A549 (cell line): Measurements from ENCODE around the gene OPRL1. TPM values are rescaled to one million over a fixed set of nuclear protein-coding genes. Genes with fewer than 3 reads are reported as not detected.

Source experiments
- ATAC-seq, 2 experiments: fragments of 200-7000 bp in 1 of 2; fragments of >200 bp in 1 of 2; cut with Nextera tagmentation in 1 of 2; cut with Tn5 transposase in 1 of 2; 3 replicates each; pipeline versions ENCODE4 v1.8.0 to v1.9.1; 2018 to 2020; ENCODE audit warnings: mild to moderate bottlenecking in 1 of 2, moderate library complexity in 1 of 2
- CTCF ChIA-PET: fragments of 300-600 bp; sonication (Branson Sonifier 250); formaldehyde crosslinking; extraction: SDS; loops from one replicate; lab custom pipeline; 2021; ENCODE audit warnings: antibody characterized with exemption, inconsistent platforms; lab: Yijun Ruan, JAX
- POLR2A ChIA-PET: fragments of 350-600 bp; formaldehyde crosslinking; extraction: SDS; loops from one replicate; lab custom pipeline; 2021; ENCODE audit warnings: antibody characterized with exemption, inconsistent platforms; lab: Yijun Ruan, JAX
- DNase-seq, 2 experiments: peaks; one replicate each; pipeline versions ENCODE4 v3.0.0 to v3.0.0-alpha.2; 2011 to 2016; ENCODE audit warnings: low read depth in 1 of 2, low spot score in 1 of 2
- FAIRE-seq: peaks from 2 replicates; lab custom pipeline; 2011; peaks lifted over from hg19 to GRCh38; lab: Jason Lieb, UNC
- H3K27ac ChIP-seq, 2 experiments: fragments of >200 bp; sonication (Bioruptor Twin); formaldehyde crosslinking; 3 replicates each; pipeline ENCODE4 v1.5.1; 2016 to 2017
- H3K4me1 ChIP-seq: fragments of >200 bp; sonication (Bioruptor Twin); formaldehyde crosslinking; 3 replicates; pipeline ENCODE4 v1.6.1; 2016
- H3K4me2 ChIP-seq: fragments of >200 bp; sonication (Bioruptor Twin); formaldehyde crosslinking; 3 replicates; pipeline ENCODE4 v1.6.1; 2016
- H3K4me3 ChIP-seq: fragments of >200 bp; sonication (Bioruptor Twin); formaldehyde crosslinking; 3 replicates; pipeline ENCODE4 v1.5.1; 2016
- H3K9me3 ChIP-seq: fragments of >200 bp; sonication (Bioruptor Twin); formaldehyde crosslinking; 3 replicates; pipeline ENCODE4 v1.6.1; 2016
- BHLHE40 ChIP-seq: IDR thresholded peaks from 2 replicates; pipeline ENCODE4 v1.6.1; 2012; ENCODE audit warnings: low read depth, low read length, inconsistent platforms
- CBX2 ChIP-seq: fragments of 200-600 bp; sonication (generic); IDR thresholded peaks from 2 replicates; pipeline ENCODE4 v1.6.1; 2016; ENCODE audit warnings: low read depth, mild to moderate bottlenecking, borderline replicate concordance
- CEBPB ChIP-seq, 2 experiments: fragments of >200 bp in 1 of 2; sonication (Bioruptor Twin) in 1 of 2; formaldehyde crosslinking in 1 of 2; IDR thresholded peaks; 2 replicates each; pipeline ENCODE4 v1.6.1; 2012 to 2016
- EHMT2 ChIP-seq: fragments of 200-600 bp; sonication (generic); IDR thresholded peaks from 2 replicates; pipeline ENCODE4 v1.6.1; 2016; ENCODE audit warnings: antibody characterized with exemption, low read depth, mild to moderate bottlenecking, moderate library complexity
- EP300 ChIP-seq, 2 experiments: fragments of >200 bp; sonication (Bioruptor Twin); formaldehyde crosslinking; IDR thresholded peaks; 2 replicates in 1 of 2; 3 replicates in 1 of 2; pipeline ENCODE4 v1.6.1; 2016 to 2017
- FOXS1 ChIP-seq: fragments of 250-450 bp; sonication (Bioruptor Pico); IDR thresholded peaks from 2 replicates; pipeline ENCODE4 v1.5.0; 2020; ENCODE audit warnings: mild to moderate bottlenecking, moderate library complexity
- HDAC2 ChIP-seq: fragments of 200-600 bp; sonication (generic); IDR thresholded peaks from 2 replicates; pipeline ENCODE4 v1.6.1; 2016
- HOXB13 ChIP-seq: fragments of 250-450 bp; sonication (Bioruptor Pico); IDR thresholded peaks from 2 replicates; pipeline ENCODE4 v1.5.0; 2020; ENCODE audit warnings: low read depth, mild to moderate bottlenecking, moderate library complexity
- MYC ChIP-seq: IDR thresholded peaks from 2 replicates; pipeline ENCODE4 v1.6.1; 2012; ENCODE audit warnings: mild to moderate bottlenecking, inconsistent platforms, low read length, improper control_type of control experiment, borderline replicate concordance
- NFE2L2 ChIP-seq: fragments of 150-350 bp; conservative IDR thresholded peaks from 2 replicates; pipeline ENCODE4 v1.6.1; 2014; ENCODE audit warnings: low read length
- NR3C1 ChIP-seq: fragments of >200 bp; sonication (Bioruptor Twin); formaldehyde crosslinking; IDR thresholded peaks from 3 replicates; pipeline ENCODE4 v1.6.1; 2017
- PHF8 ChIP-seq: fragments of 200-600 bp; sonication (generic); IDR thresholded peaks from 2 replicates; pipeline ENCODE4 v1.6.1; 2016; ENCODE audit warnings: low read depth, mild to moderate bottlenecking, antibody characterized with exemption, moderate library complexity, borderline replicate concordance
- POLR2A ChIP-seq: IDR thresholded peaks from 2 replicates; pipeline ENCODE4 v1.6.1; 2012; ENCODE audit warnings: mild to moderate bottlenecking, low read length
- RARB ChIP-seq: fragments of 250-450 bp; sonication (Bioruptor Pico); IDR thresholded peaks from 2 replicates; pipeline ENCODE4 v1.8.0; 2021; ENCODE audit warnings: mild to moderate bottlenecking, moderate library complexity
- RCOR1 ChIP-seq: fragments of 150-350 bp; IDR thresholded peaks from 2 replicates; pipeline ENCODE4 v1.6.1; 2014; ENCODE audit warnings: antibody characterized with exemption, low read length, low read depth
- RNF2 ChIP-seq: fragments of 200-600 bp; sonication (generic); IDR thresholded peaks from 2 replicates; pipeline ENCODE4 v1.6.1; 2016; ENCODE audit warnings: low read depth, mild to moderate bottlenecking, antibody characterized with exemption, moderate library complexity, borderline replicate concordance
- SMC3 ChIP-seq: fragments of >200 bp; sonication (Bioruptor Twin); formaldehyde crosslinking; IDR thresholded peaks from 3 replicates; pipeline ENCODE4 v1.6.1; 2018; ENCODE audit warnings: inconsistent platforms
- SREBF2 ChIP-seq: fragments of 450-650 bp; IDR thresholded peaks from 2 replicates; pipeline ENCODE4 v1.6.1; 2014; ENCODE audit warnings: mild to moderate bottlenecking, moderate library complexity
- TFCP2L1 ChIP-seq: fragments of 250-450 bp; sonication (Bioruptor Pico); IDR thresholded peaks from 2 replicates; pipeline ENCODE4 v1.5.0; 2021; ENCODE audit warnings: mild to moderate bottlenecking
- ZNF302 ChIP-seq: fragments of 250-450 bp; sonication (Bioruptor Pico); IDR thresholded peaks from 2 replicates; pipeline ENCODE4 v1.9.0; 2021; ENCODE audit warnings: inconsistent platforms, mild to moderate bottlenecking, moderate library complexity
- WGBS: methylation state at CpG from one replicate; pipeline ENCODE4 v1.1.6; 2017; ENCODE audit errors: missing lambda C conversion rate; 5-methylcytosine and 5-hydroxymethylcytosine counted together
- polyA plus RNA-seq, 4 experiments: library from polyadenylated mRNA; depleted of rRNA in 3 of 4; stranded (reverse); fragments of >200 nt; fragmentation: RNase III in 1 of 4; extraction: RNeasy Plus Mini Kit Qiagen cat#74134 plus additional on column Dnase treatment in 1 of 4; gene quantifications; 2 replicates in 3 of 4; 3 replicates in 1 of 4; pipeline ENCODE4 v1.2.3, GENCODE V29; 2011 to 2017
- TF ChIP-seq, protein P1 (sequence below): fragments of 250-450 bp; sonication (Bioruptor Pico); IDR thresholded peaks from 2 replicates; pipeline ENCODE4 v1.5.0; 2021; ENCODE audit warnings: mild to moderate bottlenecking, moderate library complexity, borderline replicate concordance
- TF ChIP-seq, protein P2 (sequence below): fragments of 450-650 bp; IDR thresholded peaks from 2 replicates; pipeline ENCODE4 v1.6.1; 2014; ENCODE audit warnings: antibody characterized with exemption
- TF ChIP-seq, protein P3 (sequence below): fragments of 250-450 bp; sonication (Bioruptor Pico); IDR thresholded peaks from 2 replicates; pipeline ENCODE4 v1.5.0; 2020; ENCODE audit warnings: low read depth, mild to moderate bottlenecking, moderate library complexity
- TF ChIP-seq, protein P4 (sequence below): IDR thresholded peaks from 2 replicates; pipeline ENCODE4 v1.6.1; 2012; ENCODE audit warnings: low read depth, borderline replicate concordance
- TF ChIP-seq, protein P5 (sequence below): fragments of >200 bp; sonication (Bioruptor Twin); formaldehyde crosslinking; IDR thresholded peaks from 3 replicates; pipeline ENCODE4 v1.5.1; 2016

Gene OPRL1
- polyA plus RNA-seq, 2 of the 4 experiments (the other 2 are of a cell fraction), result 0.54 to 1.2 TPM

DNA sequence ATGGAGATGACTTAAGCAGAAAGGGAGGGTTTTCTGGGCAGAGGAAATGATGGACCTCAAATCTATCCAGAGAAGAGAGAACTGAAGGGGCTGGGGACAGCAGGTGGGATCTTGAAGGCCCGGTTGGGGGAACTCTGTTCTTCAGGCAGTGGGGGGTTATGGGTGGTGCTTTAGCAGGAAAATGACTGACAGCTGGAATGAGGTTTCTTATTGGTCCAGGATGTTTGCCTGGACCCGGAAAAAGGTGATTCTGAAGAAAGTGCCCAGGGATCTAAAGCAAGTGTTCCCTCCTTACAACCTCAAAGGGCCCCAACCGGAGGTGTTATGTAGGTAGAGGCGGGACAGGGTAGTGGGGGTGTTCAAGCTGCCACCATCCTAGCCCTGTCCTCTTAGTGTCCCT, 15.6 kb downstream of the OPRL1 start:
- H3K9me3 ChIP-seq, result no peaks in the 10 kb centered on the region
- H3K4me1 ChIP-seq, result no peaks in the 10 kb centered on the region
- H3K4me2 ChIP-seq, result no peak overlapping the region
- POLR2A ChIA-PET, result no interaction called here
- CTCF ChIA-PET, result interaction anchor here (0.9 to 1.6 kb wide), 2 partner anchors 12 to 21 kb away, joined by 4 to 5 read pairs; partner anchors contain the start of gene LKAAEAR1
- ATAC-seq (no peak), DNase-seq (no peak), FAIRE-seq (no peak)
- WGBS, result 48% methylated on average over 4 of the region's 4 CpGs
- H3K4me3 ChIP-seq, result no peak overlapping the region
- H3K27ac ChIP-seq, result no peak overlapping the region
- TF ChIP-seq, protein P1, sequence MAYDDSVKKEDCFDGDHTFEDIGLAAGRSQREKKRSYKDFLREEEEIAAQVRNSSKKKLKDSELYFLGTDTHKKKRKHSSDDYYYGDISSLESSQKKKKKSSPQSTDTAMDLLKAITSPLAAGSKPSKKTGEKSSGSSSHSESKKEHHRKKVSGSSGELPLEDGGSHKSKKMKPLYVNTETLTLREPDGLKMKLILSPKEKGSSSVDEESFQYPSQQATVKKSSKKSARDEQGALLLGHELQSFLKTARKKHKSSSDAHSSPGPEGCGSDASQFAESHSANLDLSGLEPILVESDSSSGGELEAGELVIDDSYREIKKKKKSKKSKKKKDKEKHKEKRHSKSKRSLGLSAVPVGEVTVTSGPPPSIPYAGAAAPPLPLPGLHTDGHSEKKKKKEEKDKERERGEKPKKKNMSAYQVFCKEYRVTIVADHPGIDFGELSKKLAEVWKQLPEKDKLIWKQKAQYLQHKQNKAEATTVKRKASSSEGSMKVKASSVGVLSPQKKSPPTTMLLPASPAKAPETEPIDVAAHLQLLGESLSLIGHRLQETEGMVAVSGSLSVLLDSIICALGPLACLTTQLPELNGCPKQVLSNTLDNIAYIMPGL, result no peak
- TF ChIP-seq, protein P2, sequence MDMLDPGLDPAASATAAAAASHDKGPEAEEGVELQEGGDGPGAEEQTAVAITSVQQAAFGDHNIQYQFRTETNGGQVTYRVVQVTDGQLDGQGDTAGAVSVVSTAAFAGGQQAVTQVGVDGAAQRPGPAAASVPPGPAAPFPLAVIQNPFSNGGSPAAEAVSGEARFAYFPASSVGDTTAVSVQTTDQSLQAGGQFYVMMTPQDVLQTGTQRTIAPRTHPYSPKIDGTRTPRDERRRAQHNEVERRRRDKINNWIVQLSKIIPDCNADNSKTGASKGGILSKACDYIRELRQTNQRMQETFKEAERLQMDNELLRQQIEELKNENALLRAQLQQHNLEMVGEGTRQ, result no peak
- TF ChIP-seq HDAC2, result no peak
- no peak for TF ChIP-seq MYC
- TF ChIP-seq HOXB13 (CRISPR knock-in tag), result no peak
- TF ChIP-seq POLR2A, result no peak
- no peak for TF ChIP-seq RCOR1
- no peak for TF ChIP-seq SMC3
- TF ChIP-seq, protein P3, sequence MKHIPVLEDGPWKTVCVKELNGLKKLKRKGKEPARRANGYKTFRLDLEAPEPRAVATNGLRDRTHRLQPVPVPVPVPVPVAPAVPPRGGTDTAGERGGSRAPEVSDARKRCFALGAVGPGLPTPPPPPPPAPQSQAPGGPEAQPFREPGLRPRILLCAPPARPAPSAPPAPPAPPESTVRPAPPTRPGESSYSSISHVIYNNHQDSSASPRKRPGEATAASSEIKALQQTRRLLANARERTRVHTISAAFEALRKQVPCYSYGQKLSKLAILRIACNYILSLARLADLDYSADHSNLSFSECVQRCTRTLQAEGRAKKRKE, result no peak
- no peak for TF ChIP-seq FOXS1 (CRISPR knock-in tag)
- TF ChIP-seq, protein P4, sequence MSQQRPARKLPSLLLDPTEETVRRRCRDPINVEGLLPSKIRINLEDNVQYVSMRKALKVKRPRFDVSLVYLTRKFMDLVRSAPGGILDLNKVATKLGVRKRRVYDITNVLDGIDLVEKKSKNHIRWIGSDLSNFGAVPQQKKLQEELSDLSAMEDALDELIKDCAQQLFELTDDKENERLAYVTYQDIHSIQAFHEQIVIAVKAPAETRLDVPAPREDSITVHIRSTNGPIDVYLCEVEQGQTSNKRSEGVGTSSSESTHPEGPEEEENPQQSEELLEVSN, result no peak
- TF ChIP-seq BHLHE40, result no peak
- TF ChIP-seq NFE2L2, result no peak
- no peak for TF ChIP-seq CBX2
- no peak for TF ChIP-seq SREBF2
- TF ChIP-seq CEBPB (IDR thresholded peaks at IDR 0.05), result no peak
- no peak for TF ChIP-seq RARB (CRISPR knock-in tag)
- TF ChIP-seq, all 56 proteins: peak for 0

DNA sequence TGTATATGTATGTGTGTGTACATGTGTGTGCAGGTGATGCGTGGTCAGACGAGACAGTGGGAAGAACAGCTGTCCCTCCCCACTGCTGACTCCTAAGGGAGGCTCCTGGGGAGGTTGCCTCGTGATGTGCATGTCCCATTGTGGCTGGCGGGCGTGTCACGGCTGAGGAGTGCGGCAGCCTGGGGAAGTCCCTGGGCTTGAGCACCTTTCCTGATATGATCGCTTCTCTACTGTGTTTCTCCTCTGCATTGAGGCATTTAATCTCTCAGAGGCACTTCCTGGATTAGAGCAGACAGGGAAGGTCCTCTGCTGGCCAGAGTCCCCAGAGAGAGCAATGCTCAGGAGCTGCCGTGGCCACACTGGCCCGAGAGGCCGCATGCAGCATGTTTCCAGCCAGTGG, 16.0 kb downstream of the OPRL1 start:
- TF ChIP-seq NR3C1 (no peak), ZNF302 (CRISPR knock-in tag) (no peak), HOXB13 (CRISPR knock-in tag) (no peak), EHMT2 (no peak), EP300 (IDR thresholded peaks at IDR 0.05) (no peak), RNF2 (no peak), PHF8 (no peak), TFCP2L1 (CRISPR knock-in tag) (no peak)
- TF ChIP-seq, protein P1, result no peak
- TF ChIP-seq, protein P3, result no peak
- TF ChIP-seq, protein P5, sequence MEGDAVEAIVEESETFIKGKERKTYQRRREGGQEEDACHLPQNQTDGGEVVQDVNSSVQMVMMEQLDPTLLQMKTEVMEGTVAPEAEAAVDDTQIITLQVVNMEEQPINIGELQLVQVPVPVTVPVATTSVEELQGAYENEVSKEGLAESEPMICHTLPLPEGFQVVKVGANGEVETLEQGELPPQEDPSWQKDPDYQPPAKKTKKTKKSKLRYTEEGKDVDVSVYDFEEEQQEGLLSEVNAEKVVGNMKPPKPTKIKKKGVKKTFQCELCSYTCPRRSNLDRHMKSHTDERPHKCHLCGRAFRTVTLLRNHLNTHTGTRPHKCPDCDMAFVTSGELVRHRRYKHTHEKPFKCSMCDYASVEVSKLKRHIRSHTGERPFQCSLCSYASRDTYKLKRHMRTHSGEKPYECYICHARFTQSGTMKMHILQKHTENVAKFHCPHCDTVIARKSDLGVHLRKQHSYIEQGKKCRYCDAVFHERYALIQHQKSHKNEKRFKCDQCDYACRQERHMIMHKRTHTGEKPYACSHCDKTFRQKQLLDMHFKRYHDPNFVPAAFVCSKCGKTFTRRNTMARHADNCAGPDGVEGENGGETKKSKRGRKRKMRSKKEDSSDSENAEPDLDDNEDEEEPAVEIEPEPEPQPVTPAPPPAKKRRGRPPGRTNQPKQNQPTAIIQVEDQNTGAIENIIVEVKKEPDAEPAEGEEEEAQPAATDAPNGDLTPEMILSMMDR, result no peak
- Histone ChIP-seq H3K9me3 (no peaks in the 10 kb centered on the region), H3K4me3 (no peak overlapping the region), H3K4me1 (no peaks in the 10 kb centered on the region), H3K4me2 (no peak overlapping the region), H3K27ac (no peak overlapping the region)
- ChIA-PET CTCF (interaction anchor here (0.9 to 1.6 kb wide), 3 partner anchors 12 to 21 kb away, joined by 4 to 5 read pairs (median 4); partner anchors contain the start of gene LKAAEAR1), POLR2A (no interaction called here)
- FAIRE-seq, result no peak
- WGBS, result 75% methylated on average over 11 of the region's 11 CpGs
- ATAC-seq, result no peak
- no peak for DNase-seq
